Measurements from ENCODE around the gene INVS.

DNA sequence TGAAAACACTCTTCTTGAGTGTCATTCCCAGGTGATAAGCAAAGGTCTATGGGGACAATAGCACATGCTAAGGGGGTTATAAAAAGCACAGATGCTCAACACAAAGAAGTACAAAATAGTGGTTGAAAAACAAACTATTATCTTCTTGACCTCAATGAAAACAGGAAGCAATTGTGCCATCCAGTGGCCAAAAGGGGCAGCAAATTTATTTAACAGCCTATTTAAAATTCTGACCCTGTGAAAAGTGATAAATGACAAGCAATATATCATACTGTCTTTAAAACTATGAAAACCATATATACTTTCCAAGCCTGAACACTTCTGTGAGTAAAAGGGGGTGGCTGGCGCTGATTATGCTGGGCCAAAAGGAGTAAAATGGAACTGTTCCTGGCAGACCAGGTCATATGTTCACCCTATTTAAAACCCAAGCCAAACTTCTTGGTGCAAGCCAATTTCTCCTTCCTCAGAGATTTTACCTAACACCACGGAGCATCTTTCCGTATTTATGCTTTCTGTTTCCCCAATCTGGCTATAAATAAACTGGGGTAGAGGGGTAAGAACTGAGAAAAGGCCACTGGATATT, 224.0 kb downstream of the INVS start:
- peak; percentile 66 for TF ChIP-seq RAD21 (IDR thresholded peaks at IDR 0.05; ENCODE audit: low read length)
- TF ChIP-seq POLR2A (IDR thresholded peaks at IDR 0.05; ENCODE audit: low read depth, low read length), result no peak
- TF ChIP-seq CTCF (conservative IDR thresholded peaks at IDR 0.05; ENCODE audit: low read depth, low read length), result peak; percentile 76
- no peak for TF ChIP-seq RFX5 (IDR thresholded peaks at IDR 0.05; ENCODE audit: low read depth, low read length)
